Heart left ventricle (tissue), 16 donors: Measurements from ENCODE around the gene SBNO1. TPM values are rescaled to one million over a fixed set of nuclear protein-coding genes. Genes with fewer than 3 reads are reported as not detected.

ENCODE experiments used
- ATAC-seq, 4 donors: fragments of 200-7000 bp; cut with Tn5 transposase; one replicate each; pipeline ENCODE4 v1.9.1; 2020 to 2022; ENCODE audit warnings: moderate library complexity in 4 of 4, mild to moderate bottlenecking in 3 of 4, moderate number of reproducible peaks in 1 of 4
- DNase-seq, 5 donors: peaks; one replicate each; pipeline ENCODE4 v3.0.0-alpha.2; 2020
- H3K27ac ChIP-seq, 12 donors: fragments of 200-600 bp; sonication (generic) in 4 of 12; one replicate each; pipeline versions ENCODE4 v1.5.0 to v1.8.0; 2016 to 2022; ENCODE audit warnings: mild to moderate bottlenecking in 2 of 12
- H3K27me3 ChIP-seq, 9 donors: fragments of 200-600 bp; sonication (generic) in 2 of 9; one replicate each; pipeline versions ENCODE4 v1.5.1 to v1.8.0; 2016 to 2022; ENCODE audit warnings: mild to moderate bottlenecking in 3 of 9
- H3K36me3 ChIP-seq, 9 donors: fragments of 200-600 bp; sonication (generic) in 2 of 9; one replicate each; pipeline versions ENCODE4 v1.5.0 to v1.8.0; 2018 to 2022; ENCODE audit warnings: mild to moderate bottlenecking in 2 of 9
- H3K4me1 ChIP-seq, 12 donors: fragments of 200-600 bp; sonication (generic) in 4 of 12; one replicate each; pipeline versions ENCODE4 v1.5.0 to v1.8.0; 2016 to 2022; ENCODE audit warnings: mild to moderate bottlenecking in 3 of 12
- H3K4me3 ChIP-seq, 12 donors: fragments of 200-600 bp; sonication (generic) in 4 of 12; one replicate each; pipeline versions ENCODE4 v1.5.0 to v1.8.0; 2017 to 2022; ENCODE audit warnings: mild to moderate bottlenecking in 9 of 12, moderate library complexity in 4 of 12
- H3K9me3 ChIP-seq, 12 donors: fragments of 200-600 bp; sonication (generic) in 4 of 12; one replicate each; pipeline versions ENCODE4 v1.5.0 to v1.8.0; 2016 to 2022; ENCODE audit warnings: mild to moderate bottlenecking in 1 of 12
- POLR2A ChIP-seq, 2 donors: fragments of 450-650 bp; IDR thresholded peaks; one replicate each; pipeline ENCODE4 v1.6.1; 2017; ENCODE audit warnings: antibody characterized with exemption in 2 of 2, mild to moderate bottlenecking in 2 of 2, moderate library complexity in 2 of 2
- WGBS, 4 donors: extraction: QIAGEN DNeasy Blood & Tissue Kit in 2 of 4; methylation state at CpG; one replicate each; pipeline versions ENCODE4 v1.1.5 to v1.1.7; 2013 to 2018; 5-methylcytosine and 5-hydroxymethylcytosine counted together
- intact Hi-C, 10 donors: fragments of 100-400 bp; cut with DNase I; formaldehyde crosslinking; loops; one replicate each; pipeline versions ENCODE4 v1.11.1 to v1.14.2; 2022
- polyA plus RNA-seq, 2 donors: library from polyadenylated mRNA; stranded (reverse); fragments of 200-250 nt; gene quantifications; one replicate each; pipeline ENCODE4 v1.2.3, GENCODE V29; 2013
- total RNA-seq, 9 donors: library from RNA; depleted of rRNA in 2 of 9; stranded (reverse); fragments of >200 nt in 2 of 9; fragmentation: NEBNext Ultra II Directional in 3 of 9; extraction: Animal tissue kit (Norgen Biotek cat#: 25700) in 3 of 9; gene quantifications; one replicate each; pipeline versions ENCODE4 v1.1.0 to v1.2.4, GENCODE V29; 2016 to 2023
- TF ChIP-seq, protein P1 (sequence below), 12 donors: fragments of 200-600 bp; sonication (generic) in 4 of 12; IDR thresholded peaks; one replicate each; pipeline versions ENCODE4 v1.5.0 to v1.8.0; 2018 to 2022; ENCODE audit warnings: antibody characterized with exemption in 12 of 12, mild to moderate bottlenecking in 5 of 12
- donor health status: ischemic (EF 13 %, LVEDD 7.1; RV severe dilation, severe dysfunction).
- donor health status: healthy with polysubstance abuse.
- donor health status: DM: no; HTN: yes; CAD: no.
- donor health status: DM: no; HTN: no; CAD: no.
- donor health status: ischemic (EF 25% LVEDD 6.9; RV normal size, moderate dysfunction).
- donor health status: ischemic (EF 25% LVEDD 5.7; RV mildly dilated, moderate dysfunction).
- donor health status: healthy.
- donor health status: DM: yes; HTN: yes; CAD: no.
- donor health status: ischemic (EF 35%, LVEDD 5.7; RV mildly dilated, moderate dysfunction).
- donor health status: nonischemic (EF 11% LVEDD 7.7; RV severe dilation, severe dysfunction).
- donor health status: DM: yes; HTN: yes; CAD: no.
- donor health status: PGD.
- donor health status: ischemic (EF 29% LVEDD 5.4; RV normal size, mild dysfunction).
- donor health status: nonischemic (EF 23%, LVEDD 6.1; RV moderate dilation, normal function).

Gene SBNO1
- total and polyA plus RNA-seq, 11 donors, result 6.3 to 33.8 (median 25.4) TPM

GRCh38 chr12:123398177-123398549, 33.5 kb upstream of the SBNO1 start:
- Histone ChIP-seq H3K9me3 (no peaks in the 10 kb centered on the region), H3K27ac (peak overlapping the region in 9 of 12 donors; percentile 8 to 75 (median 52)), H3K4me1 (peaks cover 0 to 29% (median 16%) of the 10 kb centered on the region in 12 donors), H3K4me3 (no peak overlapping the region), H3K27me3 (no peaks in the 10 kb centered on the region), H3K36me3 (peaks cover 4 to 95% (median 77%) of the 10 kb centered on the region in 9 donors)
- ATAC-seq, result no peak
- intact Hi-C loops, result no loop called here
- DNase-seq, result no peak
- WGBS, 4 donors, result 85 to 91% (median 88%) methylated on average over 10 of the region's 10 CpGs
- TF ChIP-seq POLR2A (IDR thresholded peaks at IDR 0.05), result no peak
- TF ChIP-seq, protein P1, sequence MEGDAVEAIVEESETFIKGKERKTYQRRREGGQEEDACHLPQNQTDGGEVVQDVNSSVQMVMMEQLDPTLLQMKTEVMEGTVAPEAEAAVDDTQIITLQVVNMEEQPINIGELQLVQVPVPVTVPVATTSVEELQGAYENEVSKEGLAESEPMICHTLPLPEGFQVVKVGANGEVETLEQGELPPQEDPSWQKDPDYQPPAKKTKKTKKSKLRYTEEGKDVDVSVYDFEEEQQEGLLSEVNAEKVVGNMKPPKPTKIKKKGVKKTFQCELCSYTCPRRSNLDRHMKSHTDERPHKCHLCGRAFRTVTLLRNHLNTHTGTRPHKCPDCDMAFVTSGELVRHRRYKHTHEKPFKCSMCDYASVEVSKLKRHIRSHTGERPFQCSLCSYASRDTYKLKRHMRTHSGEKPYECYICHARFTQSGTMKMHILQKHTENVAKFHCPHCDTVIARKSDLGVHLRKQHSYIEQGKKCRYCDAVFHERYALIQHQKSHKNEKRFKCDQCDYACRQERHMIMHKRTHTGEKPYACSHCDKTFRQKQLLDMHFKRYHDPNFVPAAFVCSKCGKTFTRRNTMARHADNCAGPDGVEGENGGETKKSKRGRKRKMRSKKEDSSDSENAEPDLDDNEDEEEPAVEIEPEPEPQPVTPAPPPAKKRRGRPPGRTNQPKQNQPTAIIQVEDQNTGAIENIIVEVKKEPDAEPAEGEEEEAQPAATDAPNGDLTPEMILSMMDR (IDR thresholded peaks at IDR 0.05), result no peak

GRCh38 chr12:123397400-123397799, 32.8 kb upstream of the SBNO1 start:
- ATAC-seq (no peak), DNase-seq (no peak)
- TF ChIP-seq, protein P1 (IDR thresholded peaks at IDR 0.05), result no peak
- TF ChIP-seq POLR2A (IDR thresholded peaks at IDR 0.05), result no peak
- Histone ChIP-seq H3K27ac (peak overlapping the region in 2 of 12 donors; percentile 2 to 43), H3K4me1 (peaks cover 0 to 31% (median 16%) of the 10 kb centered on the region in 12 donors), H3K36me3 (peaks cover 4 to 95% (median 77%) of the 10 kb centered on the region in 9 donors), H3K4me3 (no peak overlapping the region), H3K9me3 (no peaks in the 10 kb centered on the region), H3K27me3 (no peaks in the 10 kb centered on the region)
- intact Hi-C loops, result no loop called here
- whole genome bisulfite sequencing, 4 donors, result 93 to 95% (median 95%) methylated on average over 6 of the region's 6 CpGs

GRCh38 chr12:123396954-123397353, 32.3 kb upstream of the SBNO1 start:
- Histone ChIP-seq H3K4me1 (peaks cover 0 to 33% (median 16%) of the 10 kb centered on the region in 12 donors), H3K9me3 (no peaks in the 10 kb centered on the region), H3K4me3 (no peak overlapping the region), H3K36me3 (peaks cover 4 to 95% (median 77%) of the 10 kb centered on the region in 9 donors), H3K27ac (peak overlapping the region in 2 of 12 donors; percentile 2 to 19), H3K27me3 (no peaks in the 10 kb centered on the region)
- TF ChIP-seq, protein P1 (IDR thresholded peaks at IDR 0.05), result no peak
- no peak for TF ChIP-seq POLR2A (IDR thresholded peaks at IDR 0.05)
- DNase-seq (no peak), ATAC-seq (no peak)
- WGBS, 4 donors, result 87 to 89% (median 88%) methylated on average over 9 of the region's 9 CpGs
- intact Hi-C loops, result no loop called here

DNA sequence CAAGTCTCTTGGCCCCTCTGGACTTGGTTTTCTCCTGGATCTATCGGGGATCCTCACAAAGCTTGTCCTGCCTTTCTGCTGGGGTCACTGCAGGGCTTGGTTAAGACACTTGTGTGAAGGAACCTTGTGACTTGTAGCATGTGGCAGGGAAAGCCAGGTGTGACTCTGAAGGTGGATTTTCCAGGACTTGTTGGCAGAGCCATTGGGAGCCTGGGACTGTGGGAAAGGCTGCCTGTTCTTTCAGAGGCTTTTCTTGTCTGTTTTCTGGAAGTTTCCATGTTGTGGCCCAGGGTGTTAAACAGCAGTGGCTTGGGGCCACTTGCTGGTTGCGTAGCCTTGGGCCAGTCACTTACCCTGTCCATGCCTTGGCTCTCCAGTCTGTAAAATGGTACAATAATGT, 31.9 kb upstream of the SBNO1 start:
- H3K36me3 ChIP-seq, result peaks cover 4 to 95% (median 79%) of the 10 kb centered on the region in 9 donors
- WGBS, 4 donors, result 92 to 98% (median 96%) methylated on average over 2 of the region's 2 CpGs
- TF ChIP-seq POLR2A (IDR thresholded peaks at IDR 0.05), result no peak
- TF ChIP-seq, protein P1 (IDR thresholded peaks at IDR 0.05), result no peak
- no peaks in the 10 kb centered on the region for H3K27me3 ChIP-seq
- DNase-seq (no peak), ATAC-seq (no peak)
- H3K9me3 ChIP-seq, result no peaks in the 10 kb centered on the region
- H3K27ac ChIP-seq, result no peak overlapping the region
- intact Hi-C loops, result no loop called here
- no peak overlapping the region for H3K4me3 ChIP-seq
- H3K4me1 ChIP-seq, result peaks cover 0 to 34% (median 19%) of the 10 kb centered on the region in 12 donors
